M059J (cell line): ENCODE results near the gene GLB1L3. TPM values are rescaled to one million over a fixed set of nuclear protein-coding genes. Genes with fewer than 3 reads are reported as not detected.
"Not testable (repeated sequence)": the region's sequence is repeated elsewhere in the genome, so short reads cannot be mapped to it uniquely, and the experiment has no call there.

ENCODE experiments used
- DNase-seq: peaks from one replicate; pipeline ENCODE4 v3.0.0-alpha.2; 2012; ENCODE audit warnings: low read depth
- total RNA-seq: library from RNA; depleted of rRNA; stranded (reverse); fragments of >200 nt; shearing (Covaris generic); gene quantifications from 2 replicates; pipeline ENCODE4 v1.2.3, GENCODE V29; 2014

GLB1L3 gene
- total RNA-seq, 1 experiment from 2014 or later = not detected

- DNase-seq = no peak
Measured at GRCh38 chr11:134313821-134314607, 37.8 kb downstream of the GLB1L3 start.

GRCh38 chr11:134317103-134317502 is 40.9 kb downstream of the GLB1L3 start:
- DNase-seq = no peak

GRCh38 chr11:134321373-134321772 is 45.2 kb downstream of the GLB1L3 start:
- DNase-seq = not testable (repeated sequence)

GRCh38 chr11:134322553-134322952 is 46.4 kb downstream of the GLB1L3 start:
- no peak for DNase-seq

- DNase-seq = no peak
Measured at GRCh38 chr11:134328433-134328832, 52.3 kb downstream of the GLB1L3 start.

- DNase-seq = no peak
Measured at GRCh38 chr11:134330611-134331353, 54.6 kb downstream of the GLB1L3 start.

GRCh38 chr11:134331354-134332188 is 55.4 kb downstream of the GLB1L3 start, which contains the start of gene GLB1L2:
Gene GLB1L2, plus strand, starts transcription at chr11:134331988. Its CDS starts 74 bp downstream, at chr11:134332062.
- DNase-seq = no peak

- DNase-seq = no peak
Measured at GRCh38 chr11:134332189-134332631, 56.0 kb downstream of the GLB1L3 start.

- DNase-seq = no peak
Measured at GRCh38 chr11:134332782-134333181, 56.6 kb downstream of the GLB1L3 start.

GRCh38 chr11:134333312-134333711 is 57.1 kb downstream of the GLB1L3 start:
- DNase-seq = no peak

GRCh38 chr11:134333946-134334345 is 57.8 kb downstream of the GLB1L3 start:
- DNase-seq = no peak

GRCh38 chr11:134334796-134335571 is 58.8 kb downstream of the GLB1L3 start:
- DNase-seq = no peak

- DNase-seq = no peak
Measured at GRCh38 chr11:134337051-134337450, 60.9 kb downstream of the GLB1L3 start.

GRCh38 chr11:134338068-134338467 is 61.9 kb downstream of the GLB1L3 start:
- DNase-seq = no peak

- no peak for DNase-seq
Measured at GRCh38 chr11:134338654-134339053, 62.5 kb downstream of the GLB1L3 start.

- DNase-seq = no peak
Measured at GRCh38 chr11:134339756-134340155, 63.6 kb downstream of the GLB1L3 start.

GRCh38 chr11:134340354-134340964 is 64.3 kb downstream of the GLB1L3 start:
- DNase-seq = no peak

- no peak for DNase-seq
Measured at GRCh38 chr11:134341805-134342571, 65.8 kb downstream of the GLB1L3 start.

GRCh38 chr11:134342572-134343340 is 66.6 kb downstream of the GLB1L3 start:
- DNase-seq = no peak
